HG03280 (cell line): ENCODE results near the gene LMF1.
A peak's percentile ranks its signal among the peaks of the same experiment; 100 is the strongest.

Source experiments
- ATAC-seq: cut with Tn5 transposase; IDR thresholded peaks from one replicate; pipeline ENCODE4 v1.9.1; 2021; ENCODE audit warnings: mild to moderate bottlenecking, moderate library complexity; ENCODE audit not compliant: unreplicated experiment

The LMF1 gene

GRCh38 chr16:970766-971581, at the start of gene LMF1:
TSS of gene LMF1 (minus strand) at chr16:970984. CDS start at chr16:970980, 4 bp downstream.
- peak; percentile 84 for ATAC-seq

GRCh38 chr16:1020091-1020399, 49.3 kb upstream of the LMF1 start:
- no peak for ATAC-seq

- no peak for ATAC-seq
These were observed 48.7 kb upstream of the LMF1 start for GRCh38 chr16:1019231-1020090.

GRCh38 chr16:1018447-1019198, 47.8 kb upstream of the LMF1 start:
- ATAC-seq: no peak

GRCh38 chr16:1014771-1015495, 44.1 kb upstream of the LMF1 start:
- no peak for ATAC-seq

- ATAC-seq: no peak
These were observed 43.4 kb upstream of the LMF1 start for GRCh38 chr16:1014221-1014620.

- no peak for ATAC-seq
These were observed 42.8 kb upstream of the LMF1 start for GRCh38 chr16:1013593-1013900.

- no peak for ATAC-seq
These were observed 42.2 kb upstream of the LMF1 start for GRCh38 chr16:1012722-1013592.

GRCh38 chr16:1012135-1012534, 41.4 kb upstream of the LMF1 start:
- no peak for ATAC-seq

- no peak for ATAC-seq
These were observed 40.7 kb upstream of the LMF1 start for GRCh38 chr16:1011316-1012082.

- no peak for ATAC-seq
These were observed 40.0 kb upstream of the LMF1 start for GRCh38 chr16:1010815-1011214.

- no peak for ATAC-seq
These were observed 39.5 kb upstream of the LMF1 start for GRCh38 chr16:1010251-1010650.

- no peak for ATAC-seq
These were observed 38.8 kb upstream of the LMF1 start for GRCh38 chr16:1009358-1010150.

GRCh38 chr16:1008085-1008484, 37.3 kb upstream of the LMF1 start:
- no peak for ATAC-seq

GRCh38 chr16:1007284-1007850, 36.6 kb upstream of the LMF1 start:
- no peak for ATAC-seq

- no peak for ATAC-seq
These were observed 36.0 kb upstream of the LMF1 start for GRCh38 chr16:1006781-1007180.

GRCh38 chr16:1005286-1005685, 34.5 kb upstream of the LMF1 start:
- no peak for ATAC-seq
